HG03039 (cell line): ENCODE data around the gene ACO2.

Experiments used
- ATAC-seq: cut with Tn5 transposase; IDR thresholded peaks from one replicate; pipeline ENCODE4 v1.9.1; 2021; ENCODE audit warnings: mild to moderate bottlenecking, moderate library complexity; ENCODE audit not compliant: unreplicated experiment

The ACO2 gene

GRCh38 chr22:41517172-41518047 lies 48.5 kb downstream of the ACO2 start:
- ATAC-seq, result no peak

- ATAC-seq, result no peak
Observed at GRCh38 chr22:41518048-41518347, 49.1 kb downstream of the ACO2 start.

GRCh38 chr22:41521126-41521525 lies 52.2 kb downstream of the ACO2 start:
- ATAC-seq, result no peak

- no peak for ATAC-seq
Observed at GRCh38 chr22:41522813-41523212, 53.9 kb downstream of the ACO2 start.

GRCh38 chr22:41523464-41524221 lies 54.7 kb downstream of the ACO2 start:
- no peak for ATAC-seq

GRCh38 chr22:41524251-41524661 lies 55.3 kb downstream of the ACO2 start:
- ATAC-seq, result no peak

GRCh38 chr22:41524809-41525449 lies 56.0 kb downstream of the ACO2 start:
- ATAC-seq, result no peak

GRCh38 chr22:41525450-41526225 lies 56.7 kb downstream of the ACO2 start:
- no peak for ATAC-seq

- ATAC-seq, result no peak
Observed at GRCh38 chr22:41526226-41526829, 57.4 kb downstream of the ACO2 start.

GRCh38 chr22:41526830-41527799 lies 58.2 kb downstream of the ACO2 start:
- ATAC-seq, result no peak

GRCh38 chr22:41528132-41528766 lies 59.3 kb downstream of the ACO2 start:
- no peak for ATAC-seq

- no peak for ATAC-seq
Observed at GRCh38 chr22:41528938-41529561, 60.1 kb downstream of the ACO2 start.

GRCh38 chr22:41530890-41531714 lies 62.2 kb downstream of the ACO2 start:
- ATAC-seq, result no peak

- no peak for ATAC-seq
Observed at GRCh38 chr22:41531715-41532477, 63.0 kb downstream of the ACO2 start.

GRCh38 chr22:41532908-41533825 lies 64.2 kb downstream of the ACO2 start:
- ATAC-seq, result no peak

GRCh38 chr22:41534219-41534618 lies 65.3 kb downstream of the ACO2 start:
- no peak for ATAC-seq
